HepG2 (cell line): ENCODE results near the gene ATP6V1F. TPM values are rescaled to one million over a fixed set of nuclear protein-coding genes. Genes with fewer than 3 reads are reported as not detected.

ENCODE experiments used
- ATAC-seq: fragments of 200-7000 bp; cut with Tn5 transposase; 3 replicates; pipeline ENCODE4 v1.9.1; 2020; ENCODE audit warnings: mild to moderate bottlenecking, moderate library complexity
- BruUV-seq: library from RNA; stranded (reverse); fragments of 400-500 nt; replicated peaks from 2 replicates; lab custom pipeline; 2021; lab: Mats Ljungman, UMichigan
- CTCF ChIA-PET: fragments of 300-600 bp; formaldehyde crosslinking; extraction: SDS; loops from one replicate; lab custom pipeline; 2021; ENCODE audit warnings: low total read pairs, inconsistent platforms, low intra/inter-chr PET ratio; lab: Yijun Ruan, JAX
- POLR2A ChIA-PET: fragments of 350-600 bp; sonication (Branson Sonifier 250); formaldehyde crosslinking; loops from one replicate; lab custom pipeline; 2020; ENCODE audit warnings: antibody characterized with exemption, inconsistent platforms; lab: Yijun Ruan, JAX
- DNase-seq: peaks from one replicate; pipeline ENCODE4 v3.0.0-alpha.2; 2015; ENCODE audit warnings: low spot score
- FAIRE-seq: peaks from 3 replicates; lab custom pipeline; 2011; peaks lifted over from hg19 to GRCh38; lab: Jason Lieb, UNC
- H2AFZ ChIP-seq: one replicate; pipeline ENCODE4 v1.6.1; 2011; ENCODE audit warnings: low read length, inconsistent platforms
- H3K27ac ChIP-seq: fragments of 300-600 bp; 3 replicates; pipeline ENCODE4 v1.8.0; 2011; ENCODE audit warnings: mixed run types, mild to moderate bottlenecking, mixed read lengths, low read length, inconsistent platforms; ENCODE audit not compliant: insufficient read depth; ENCODE audit errors: extremely low read length
- H3K27me3 ChIP-seq, 2 experiments: fragments of 200-600 bp in 1 of 2; 2 replicates in 1 of 2; 3 replicates in 1 of 2; pipeline versions ENCODE4 v1.6.0 to v1.8.0; 2011; ENCODE audit warnings: low read length in 2 of 2, mild to moderate bottlenecking in 2 of 2, moderate library complexity in 2 of 2, inconsistent platforms in 1 of 2; ENCODE audit not compliant: insufficient read depth in 2 of 2, control insufficient read depth in 1 of 2
- H3K36me3 ChIP-seq, 2 experiments: fragments of 200-600 bp in 1 of 2; replicated peaks in 1 of 2; 2 replicates in 1 of 2; 3 replicates in 1 of 2; pipeline versions ENCODE4 v1.5.1 to v1.8.0; 2011; ENCODE audit warnings: low read length in 2 of 2, inconsistent platforms in 1 of 2; ENCODE audit not compliant: insufficient read depth in 2 of 2, control insufficient read depth in 1 of 2
- H3K4me1 ChIP-seq: 2 replicates; pipeline ENCODE4 v1.5.1; 2012; ENCODE audit warnings: low read length, inconsistent platforms; ENCODE audit not compliant: insufficient read depth
- H3K4me2 ChIP-seq: 2 replicates; pipeline ENCODE4 v1.6.0; 2011; ENCODE audit warnings: low read depth, low read length, inconsistent platforms
- H3K4me3 ChIP-seq, 3 experiments: fragments of 200-600 bp in 1 of 3; sonication (generic), shearing (Covaris generic) in 1 of 3; replicated peaks in 1 of 3; 2 replicates each; pipeline ENCODE4 v1.5.1; 2011 to 2016; ENCODE audit warnings: low read length in 3 of 3, inconsistent platforms in 2 of 3, low read depth in 2 of 3, mild to moderate bottlenecking in 2 of 3, control low read depth in 1 of 3, mixed read lengths in 1 of 3; ENCODE audit not compliant: insufficient read depth in 1 of 3
- H3K79me2 ChIP-seq: one replicate; pipeline ENCODE4 v1.6.1; 2011; ENCODE audit warnings: low read length, inconsistent platforms; ENCODE audit not compliant: insufficient read depth
- H3K9ac ChIP-seq: 2 replicates; pipeline ENCODE4 v1.6.0; 2011; ENCODE audit warnings: mild to moderate bottlenecking, low read depth, low read length, inconsistent platforms; ENCODE audit not compliant: insufficient read depth
- H3K9me3 ChIP-seq: 2 replicates; pipeline ENCODE4 v1.5.1; 2012; ENCODE audit warnings: mild to moderate bottlenecking, low read length
- H4K20me1 ChIP-seq: 2 replicates; pipeline ENCODE4 v1.6.0; 2011; ENCODE audit warnings: inconsistent platforms, mild to moderate bottlenecking, low read length, moderate library complexity; ENCODE audit not compliant: insufficient read depth
- DMAP1 ChIP-seq: IDR thresholded peaks from 2 replicates; pipeline ENCODE4 v1.6.1; 2016
- NR2F1 ChIP-seq, 2 experiments: fragments of 450-650 bp in 1 of 2; formaldehyde crosslinking in 1 of 2; IDR thresholded peaks; 2 replicates each; pipeline versions ENCODE4 v1.5.0 to v1.6.1; 2016 to 2020; ENCODE audit warnings: mild to moderate bottlenecking in 1 of 2, missing compliant biosample characterization in 1 of 2, missing genetic modification reagents in 1 of 2, moderate library complexity in 1 of 2
- PBX3 ChIP-seq: sonication (generic); formaldehyde crosslinking; IDR thresholded peaks from 2 replicates; pipeline ENCODE4 v1.8.1; 2023; ENCODE audit warnings: missing genetic modification reagents, inconsistent platforms, borderline replicate concordance
- PRMT3 ChIP-seq: sonication (generic); formaldehyde crosslinking; IDR thresholded peaks from 2 replicates; pipeline ENCODE4 v1.8.1; 2022; ENCODE audit warnings: low read depth, mild to moderate bottlenecking, moderate library complexity, missing genetic modification reagents, borderline replicate concordance
- RCOR2 ChIP-seq: IDR thresholded peaks from 2 replicates; pipeline ENCODE4 v1.6.1; 2016; ENCODE audit warnings: missing biosample characterization, missing genetic modification reagents
- TARDBP ChIP-seq: sonication (generic); formaldehyde crosslinking; IDR thresholded peaks from 2 replicates; pipeline ENCODE4 v1.8.0; 2022; ENCODE audit warnings: mild to moderate bottlenecking, missing genetic modification reagents
- TFAP4 ChIP-seq: sonication (generic); IDR thresholded peaks from 2 replicates; pipeline ENCODE4 v1.6.1; 2016; ENCODE audit warnings: low read depth, borderline replicate concordance
- ZBTB10 ChIP-seq: sonication (generic); formaldehyde crosslinking; IDR thresholded peaks from 2 replicates; pipeline ENCODE4 v1.4.0; 2020; ENCODE audit warnings: missing genetic modification reagents, borderline replicate concordance
- ZNF280D ChIP-seq: sonication (generic); formaldehyde crosslinking; IDR thresholded peaks from 2 replicates; pipeline ENCODE4 v1.5.1; 2020; ENCODE audit warnings: mild to moderate bottlenecking, missing genetic modification reagents
- WGBS: methylation state at CpG from one replicate; pipeline ENCODE4 v1.1.6; 2017; ENCODE audit warnings: low lambda C conversion rate; 5-methylcytosine and 5-hydroxymethylcytosine counted together
- in situ Hi-C: cut with HindIII; loops from 2 replicates; pipeline ENCODE4 v1.10.0; 2017; ENCODE audit warnings: low pct_unique_long_range_greater_than_20kb; ENCODE audit not compliant: extremely low pct_ligation_motif_present
- intact Hi-C: fragments of 100-400 bp; cut with micrococcal nuclease; formaldehyde crosslinking; loops from one replicate; pipeline ENCODE4 v1.10.0; 2022; ENCODE audit not compliant: unreplicated experiment
- polyA plus RNA-seq, 8 experiments: library from polyadenylated mRNA; depleted of rRNA in 3 of 8; stranded (reverse) in 7 of 8; unstranded in 1 of 8; fragments of >200 nt; fragmentation: Illumina TruSeq in 4 of 8; extraction: Trizol in 4 of 8; gene quantifications; 2 replicates each; pipeline versions ENCODE4 v1.2.1 to v1.2.3, GENCODE V29; 2011 to 2016; ENCODE audit warnings: low read depth in 4 of 8, missing spikeins in 1 of 8, mixed read lengths in 1 of 8; ENCODE audit not compliant: insufficient read depth in 1 of 8
- total RNA-seq, 5 experiments: library from RNA; depleted of rRNA; stranded (reverse); fragments of >200 nt; fragmentation: Illumina TruSeq; extraction: Trizol; gene quantifications; 2 replicates each; pipeline ENCODE4 v1.2.3, GENCODE V29; 2016; ENCODE audit warnings: low read depth in 1 of 5

Gene ATP6V1F
- total and polyA plus RNA-seq, 2 of the 13 experiments (the other 11 are each of a cell fraction or from before 2014, with no cell fraction given): 87.2 to 132 TPM

- TF ChIP-seq ZNF280D (CRISPR knock-in tag) (no peak), PRMT3 (no peak)
- TF ChIP-seq, all 625 proteins: peak for 0
These were observed 4.0 kb upstream of the ATP6V1F start (continued) for GRCh38 chr7:128858380-128859231.

- no TSS peak for BruUV-seq
- DNase-seq (no peak), ATAC-seq (no peak), FAIRE-seq (no peak)
- H3K4me1 ChIP-seq: peaks cover 15% of the 10 kb centered on the region
- in situ Hi-C loops: no loop called here
- ChIA-PET POLR2A (no interaction called here), CTCF (no interaction called here)
- H3K79me2 ChIP-seq: peaks cover 11% of the 10 kb centered on the region
- peaks cover 2 to 33% of the 10 kb centered on the region in 2 experiments; a peak in 4 of 5 replicates for H3K27me3 ChIP-seq
- H4K20me1 ChIP-seq: no peaks in the 10 kb centered on the region; the same call in 1 of the 2 replicates
- H3K4me3 ChIP-seq: no peak overlapping the region
- 30% methylated on average over 12 of the region's 12 CpGs for WGBS
- H3K9ac ChIP-seq: no peak overlapping the region
- no peak overlapping the region for H3K27ac ChIP-seq
- H3K36me3 ChIP-seq: no peaks in the 10 kb centered on the region
- H3K4me2 ChIP-seq: no peak overlapping the region
- H2AFZ ChIP-seq: no peak overlapping the region
- intact Hi-C loops: loop anchor here (10.0 kb wide), 1 partner anchor 75 kb away; no protein-coding TSS in a partner anchor
- no peaks in the 10 kb centered on the region for H3K9me3 ChIP-seq
- TF ChIP-seq NR2F1 (CRISPR knock-in tag; IDR thresholded peaks at IDR 0.05): no peak
- TF ChIP-seq TARDBP (CRISPR knock-in tag): no peak
- no peak for TF ChIP-seq RCOR2 (CRISPR knock-in tag)
- no peak for TF ChIP-seq DMAP1
- no peak for TF ChIP-seq ZBTB10 (CRISPR knock-in tag)
- TF ChIP-seq PBX3 (CRISPR knock-in tag): no peak
- no peak for TF ChIP-seq TFAP4
These were observed 3.2 kb upstream of the ATP6V1F start for GRCh38 chr7:128859232-128860157.
